ENCODE results near the gene SLC2A1. TPM values are rescaled to one million over a fixed set of nuclear protein-coding genes. Genes with fewer than 3 reads are reported as not detected.

The SLC2A1 gene
- total RNA-seq, 4 donors from 2014 or later: 953 to 4,970 (median 3,437) TPM

DNA sequence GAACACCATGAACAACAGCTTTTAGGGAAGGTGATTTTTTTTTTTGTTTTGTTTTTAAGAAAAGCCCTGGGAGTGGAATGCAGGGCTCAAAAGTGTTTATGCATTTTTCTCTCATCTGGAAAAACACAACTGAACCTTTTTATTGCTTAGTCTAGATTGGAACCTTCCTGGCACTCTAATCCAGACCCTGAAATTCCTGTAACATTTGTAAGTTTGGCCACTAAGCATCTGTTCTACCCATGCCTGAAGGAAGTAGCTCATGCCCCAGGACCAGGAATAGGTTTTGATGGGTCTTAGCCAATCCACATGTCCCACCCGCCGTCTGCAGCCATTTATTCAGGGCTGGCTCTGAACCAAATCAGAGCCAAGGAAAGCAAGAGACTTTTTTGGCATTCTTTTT lies 39.7 kb upstream of the SLC2A1 start:
- WGBS, 2 donors: 43 to 46% methylated on average over 2 of the region's 2 CpGs
- peaks cover 0 to 3% (median 0%) of the 10 kb centered on the region in 4 donors for H3K4me1 ChIP-seq
- no peaks in the 10 kb centered on the region for H3K9me3 ChIP-seq
- no peak for DNase-seq (ENCODE audit: low spot score in 2 of 2)
- no peaks in the 10 kb centered on the region for H3K36me3 ChIP-seq
- no peak overlapping the region for H3K4me3 ChIP-seq
- no peaks in the 10 kb centered on the region for H3K27me3 ChIP-seq
- H3K27ac ChIP-seq: peak overlapping the region in 1 of 4 donors; percentile 46
- TF ChIP-seq POLR2A (IDR thresholded peaks at IDR 0.05) (no peak), EP300 (IDR thresholded peaks at IDR 0.05) (no peak)
- TF ChIP-seq, protein P1, sequence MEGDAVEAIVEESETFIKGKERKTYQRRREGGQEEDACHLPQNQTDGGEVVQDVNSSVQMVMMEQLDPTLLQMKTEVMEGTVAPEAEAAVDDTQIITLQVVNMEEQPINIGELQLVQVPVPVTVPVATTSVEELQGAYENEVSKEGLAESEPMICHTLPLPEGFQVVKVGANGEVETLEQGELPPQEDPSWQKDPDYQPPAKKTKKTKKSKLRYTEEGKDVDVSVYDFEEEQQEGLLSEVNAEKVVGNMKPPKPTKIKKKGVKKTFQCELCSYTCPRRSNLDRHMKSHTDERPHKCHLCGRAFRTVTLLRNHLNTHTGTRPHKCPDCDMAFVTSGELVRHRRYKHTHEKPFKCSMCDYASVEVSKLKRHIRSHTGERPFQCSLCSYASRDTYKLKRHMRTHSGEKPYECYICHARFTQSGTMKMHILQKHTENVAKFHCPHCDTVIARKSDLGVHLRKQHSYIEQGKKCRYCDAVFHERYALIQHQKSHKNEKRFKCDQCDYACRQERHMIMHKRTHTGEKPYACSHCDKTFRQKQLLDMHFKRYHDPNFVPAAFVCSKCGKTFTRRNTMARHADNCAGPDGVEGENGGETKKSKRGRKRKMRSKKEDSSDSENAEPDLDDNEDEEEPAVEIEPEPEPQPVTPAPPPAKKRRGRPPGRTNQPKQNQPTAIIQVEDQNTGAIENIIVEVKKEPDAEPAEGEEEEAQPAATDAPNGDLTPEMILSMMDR (IDR thresholded peaks at IDR 0.05): no peak

DNA sequence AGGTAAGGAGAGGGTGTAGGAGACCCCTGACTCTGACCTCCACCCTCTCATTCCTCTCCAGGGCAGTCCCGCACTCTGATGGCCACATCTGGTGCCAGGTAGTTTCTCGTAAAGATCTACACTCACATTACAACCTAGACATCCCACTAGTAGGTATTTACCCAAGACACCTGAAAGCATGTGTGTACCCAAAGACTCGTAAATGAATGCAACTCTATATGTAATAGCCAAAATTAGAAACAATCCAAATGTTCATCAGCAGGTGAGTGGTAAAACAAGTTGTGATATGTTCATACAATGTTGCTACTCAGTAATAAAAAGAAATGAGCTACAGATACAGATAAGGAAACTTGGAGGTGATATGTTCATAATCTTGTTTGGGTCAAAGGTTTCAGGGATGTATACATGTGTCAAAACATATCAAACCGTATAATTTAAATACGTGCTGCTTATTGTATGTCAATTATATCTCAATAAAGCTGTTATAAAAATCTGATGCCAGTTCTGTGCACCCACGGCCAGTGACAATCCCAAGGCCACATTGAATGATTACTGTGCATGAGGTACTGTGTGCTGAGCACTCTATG lies 37.8 kb upstream of the SLC2A1 start:
- Histone ChIP-seq H3K27me3 (no peaks in the 10 kb centered on the region), H3K4me3 (no peak overlapping the region), H3K27ac (no peak overlapping the region), H3K9me3 (no peaks in the 10 kb centered on the region), H3K36me3 (no peaks in the 10 kb centered on the region), H3K4me1 (peaks cover 0 to 4% (median 0%) of the 10 kb centered on the region in 4 donors)
- DNase-seq (ENCODE audit: low spot score in 2 of 2): no peak
- TF ChIP-seq, protein P1 (IDR thresholded peaks at IDR 0.05): no peak
- TF ChIP-seq POLR2A (IDR thresholded peaks at IDR 0.05) (no peak), EP300 (IDR thresholded peaks at IDR 0.05) (no peak)
- WGBS, 2 donors: 91 to 94% methylated on average over 6 of the region's 6 CpGs

DNA sequence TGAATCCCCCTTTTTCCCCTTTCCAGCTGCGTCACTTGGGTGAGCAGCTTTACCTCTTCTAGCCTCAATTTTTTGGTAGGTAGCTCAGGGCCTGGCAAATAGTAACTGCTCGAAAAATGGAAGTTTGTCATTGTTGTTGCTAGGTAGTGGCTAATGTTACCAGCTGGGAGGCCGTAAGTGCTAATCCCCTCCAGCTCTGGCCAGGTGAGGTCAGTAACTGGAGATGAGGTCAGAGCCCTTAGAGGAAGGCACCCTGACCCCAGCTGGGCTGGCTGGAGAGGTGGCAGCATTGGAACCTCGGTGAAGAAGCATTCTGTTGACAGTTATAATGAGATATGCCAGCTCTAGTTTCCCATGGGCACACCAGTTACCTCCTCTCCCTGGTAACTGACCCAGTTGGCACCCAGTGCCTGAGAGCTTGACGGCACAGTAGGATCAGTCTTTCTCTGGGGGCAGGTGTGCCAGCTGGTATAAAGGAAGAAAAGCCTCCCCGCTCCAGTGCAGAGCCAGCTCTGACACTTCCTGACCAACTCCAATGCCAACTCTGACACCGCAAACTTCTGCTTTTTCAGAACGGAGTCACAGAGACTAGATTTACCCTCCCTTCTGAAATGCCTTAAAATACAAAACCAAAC lies 35.0 kb upstream of the SLC2A1 start:
- TF ChIP-seq, protein P1 (IDR thresholded peaks at IDR 0.05): no peak
- TF ChIP-seq POLR2A (IDR thresholded peaks at IDR 0.05): no peak
- no peak for TF ChIP-seq EP300 (IDR thresholded peaks at IDR 0.05)
- H3K9me3 ChIP-seq: peaks cover 0 to 7% (median 0%) of the 10 kb centered on the region in 4 donors
- H3K27ac ChIP-seq: peak overlapping the region in 1 of 4 donors; percentile 63
- no peaks in the 10 kb centered on the region for H3K36me3 ChIP-seq
- peak in 1 of 2 donors; percentile 14 for DNase-seq (ENCODE audit: low spot score in 2 of 2)
- no peaks in the 10 kb centered on the region for H3K27me3 ChIP-seq
- WGBS, 2 donors: 76% methylated on average over 8 of the region's 8 CpGs
- H3K4me3 ChIP-seq: no peak overlapping the region
- H3K4me1 ChIP-seq: peaks cover 0 to 4% (median 0%) of the 10 kb centered on the region in 4 donors

DNA sequence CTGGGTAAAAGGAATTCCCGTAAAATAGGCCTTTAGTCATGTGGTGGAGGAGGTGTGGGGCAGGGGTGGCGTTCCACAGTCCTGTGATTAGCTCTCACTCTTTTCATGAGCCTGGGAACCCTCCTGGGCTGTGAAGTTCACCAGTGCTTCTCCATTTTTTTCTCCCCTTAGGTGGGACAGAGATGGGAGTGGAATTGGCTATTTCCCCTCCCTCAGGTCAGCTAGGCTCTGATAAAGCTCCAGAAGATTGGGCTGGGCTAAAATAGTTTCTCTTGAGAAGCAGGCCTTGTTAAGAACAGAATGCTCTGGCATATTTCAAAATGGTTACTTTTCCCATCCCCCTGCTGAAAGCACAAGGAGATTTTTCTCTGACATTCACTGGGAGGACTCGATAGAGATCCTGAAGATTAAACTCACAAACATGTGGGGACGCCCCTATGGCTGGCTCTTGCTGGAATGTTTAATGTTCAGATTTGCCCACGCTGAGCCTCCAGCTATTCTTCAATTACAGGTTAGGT lies 33.4 kb upstream of the SLC2A1 start:
- H3K4me1 ChIP-seq: peaks cover 0 to 4% (median 0%) of the 10 kb centered on the region in 4 donors
- WGBS, 2 donors: 74 to 77% methylated on average over 5 of the region's 5 CpGs
- H3K27me3 ChIP-seq: no peaks in the 10 kb centered on the region
- H3K9me3 ChIP-seq: peaks cover 0 to 7% (median 0%) of the 10 kb centered on the region in 4 donors
- no peak for DNase-seq (ENCODE audit: low spot score in 2 of 2)
- H3K27ac ChIP-seq: peak overlapping the region in 1 of 4 donors; percentile 63
- H3K4me3 ChIP-seq: no peak overlapping the region
- TF ChIP-seq POLR2A (IDR thresholded peaks at IDR 0.05) (no peak), EP300 (IDR thresholded peaks at IDR 0.05) (no peak)
- TF ChIP-seq, protein P1 (IDR thresholded peaks at IDR 0.05): no peak
- no peaks in the 10 kb centered on the region for H3K36me3 ChIP-seq

DNA sequence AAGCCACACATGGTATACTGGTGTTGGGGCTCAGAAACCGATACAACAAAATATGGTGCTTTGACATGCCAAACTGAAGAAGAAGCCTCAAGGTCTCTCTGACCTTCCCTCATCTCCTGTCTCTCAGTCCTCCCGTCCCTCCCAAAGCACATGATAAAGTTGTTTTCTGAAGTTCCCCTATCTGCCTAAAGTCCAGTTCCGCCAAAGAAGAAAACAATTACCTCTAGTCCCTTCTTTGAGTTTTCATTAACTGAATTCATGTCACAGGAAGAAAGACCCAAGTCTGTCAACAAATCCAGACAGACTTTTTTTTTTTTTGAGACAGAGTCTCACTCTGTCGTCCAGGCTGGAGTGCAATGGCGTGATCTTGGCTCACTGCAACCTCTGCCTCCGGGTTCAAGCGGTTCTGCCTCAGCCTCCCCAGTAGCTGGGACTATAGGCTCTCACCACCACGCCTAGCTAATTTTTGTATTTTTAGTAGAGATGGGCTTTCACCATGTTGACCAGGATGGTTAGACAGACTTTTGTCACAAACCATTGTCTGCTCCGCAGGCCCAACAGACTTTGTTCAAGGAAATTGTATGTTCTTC lies 32.2 kb upstream of the SLC2A1 start:
- Histone ChIP-seq H3K36me3 (no peaks in the 10 kb centered on the region), H3K4me3 (no peak overlapping the region), H3K27me3 (no peaks in the 10 kb centered on the region), H3K4me1 (peaks cover 0 to 4% (median 0%) of the 10 kb centered on the region in 4 donors), H3K27ac (no peak overlapping the region), H3K9me3 (peaks cover 0 to 7% (median 0%) of the 10 kb centered on the region in 4 donors)
- 80% methylated on average over 9 of the region's 9 CpGs for WGBS, 2 donors
- TF ChIP-seq, protein P1 (IDR thresholded peaks at IDR 0.05): no peak
- TF ChIP-seq EP300 (IDR thresholded peaks at IDR 0.05) (no peak), POLR2A (IDR thresholded peaks at IDR 0.05) (no peak)
- no peak for DNase-seq (ENCODE audit: low spot score in 2 of 2)

Data from tibial nerve (tissue), 4 donors.